Fibroblast of the aortic adventitia (primary cell): ENCODE measurements around the gene ZNF692. TPM values are rescaled to one million over a fixed set of nuclear protein-coding genes. Genes with fewer than 3 reads are reported as not detected.

Source experiments
- DNase-seq: peaks from one replicate; pipeline ENCODE4 v3.0.0-alpha.2; 2010; ENCODE audit warnings: low read depth
- H3K4me3 ChIP-seq: 2 replicates; pipeline ENCODE4 v1.5.1; 2011; ENCODE audit warnings: low read depth, mild to moderate bottlenecking, control low read depth, low read length, moderate library complexity
- CTCF ChIP-seq: IDR thresholded peaks from 2 replicates; pipeline ENCODE4 v1.5.1; 2011; ENCODE audit warnings: mild to moderate bottlenecking, low read length, control low read depth, inconsistent platforms; ENCODE audit not compliant: insufficient read depth
- total RNA-seq: library from RNA; depleted of rRNA; stranded (reverse); fragments of >200 nt; gene quantifications from 2 replicates; pipeline ENCODE4 v1.2.3, GENCODE V29; 2012; ENCODE audit warnings: low replicate concordance

Gene ZNF692
- total RNA-seq, 1 donor: 8.9 TPM

- H3K4me3 ChIP-seq: no peak overlapping the region
- DNase-seq: no peak
- no peak for TF ChIP-seq CTCF
Observed at GRCh38 chr1:248853663-248854375, 5.1 kb downstream of the ZNF692 start.

- no peak for TF ChIP-seq CTCF
- DNase-seq: peak; percentile 90
Observed at GRCh38 chr1:248852481-248853405, 6.1 kb downstream of the ZNF692 start.

GRCh38 chr1:248851390-248851789 lies 7.5 kb downstream of the ZNF692 start:
- DNase-seq: no peak
- TF ChIP-seq CTCF: no peak
- no peak overlapping the region for H3K4me3 ChIP-seq

More at GRCh38 chr1:248852481-248853405, 6.1 kb downstream of the ZNF692 start:
- no peak overlapping the region for H3K4me3 ChIP-seq

- no peak overlapping the region for H3K4me3 ChIP-seq
- TF ChIP-seq CTCF: no peak
Observed at GRCh38 chr1:248850536-248851251, 8.2 kb downstream of the ZNF692 start.

GRCh38 chr1:248850124-248850523 lies 8.8 kb downstream of the ZNF692 start:
- no peak for DNase-seq
- H3K4me3 ChIP-seq: no peak overlapping the region
- no peak for TF ChIP-seq CTCF

More at GRCh38 chr1:248850536-248851251, 8.2 kb downstream of the ZNF692 start:
- no peak for DNase-seq

GRCh38 chr1:248849637-248850036 lies 9.2 kb downstream of the ZNF692 start:
- DNase-seq: no peak
- no peak for TF ChIP-seq CTCF
- H3K4me3 ChIP-seq: no peak overlapping the region
